ENCODE measurements around the gene ETFB.

The ETFB gene

GRCh38 chr19:51372649-51373504 lies 6.7 kb upstream of the ETFB start, which contains the start of gene NKG7:
Gene NKG7 (minus strand): TSS chr19:51372654. CDS start chr19:51372535, 119 bp downstream.
- DNase-seq, result no peak

- no peak for DNase-seq
Measured at GRCh38 chr19:51372021-51372648, 5.9 kb upstream of the ETFB start.

- no peak for DNase-seq
Measured at GRCh38 chr19:51371186-51371690, 5.0 kb upstream of the ETFB start.

- DNase-seq, result no peak
Measured at GRCh38 chr19:51370230-51370629, 4.0 kb upstream of the ETFB start.

- DNase-seq, result peak in 4 of 56 donors; percentile 11 to 58 (median 36)
Measured at GRCh38 chr19:51368366-51369282, 2.4 kb upstream of the ETFB start, which contains the start of gene CLDND2. Gene CLDND2 (minus strand): TSS chr19:51369003. CDS start chr19:51368577, 426 bp downstream.

- DNase-seq, result peak; percentile 50 to 99 (median 97)
Measured at GRCh38 chr19:51367565-51368365, 1.6 kb upstream of the ETFB start.

- DNase-seq, result peak in 4 of 56 donors; percentile 55 to 72 (median 60)
Measured at GRCh38 chr19:51367255-51367564, 1.0 kb upstream of the ETFB start.

GRCh38 chr19:51366389-51367254 lies 434 bp upstream of the ETFB start:
- peak; percentile 57 to 99 (median 96) for DNase-seq

GRCh38 chr19:51365211-51365964 lies 800 bp downstream of the ETFB start:
- DNase-seq, result peak in 18 of 56 donors; percentile 10 to 52 (median 26)

GRCh38 chr19:51364200-51365106 lies 1.7 kb downstream of the ETFB start:
- DNase-seq, result peak in 18 of 56 donors; percentile 6 to 55 (median 24)

GRCh38 chr19:51361239-51361638 lies 4.9 kb downstream of the ETFB start:
- DNase-seq, result no peak

- DNase-seq, result peak in 2 of 56 donors; percentile 10 to 29
Measured at GRCh38 chr19:51359294-51359693, 6.9 kb downstream of the ETFB start.

GRCh38 chr19:51357952-51358351 lies 8.2 kb downstream of the ETFB start:
- no peak for DNase-seq

GRCh38 chr19:51356159-51356801 lies 9.9 kb downstream of the ETFB start:
- DNase-seq, result no peak

- peak in 37 of 56 donors; percentile 6 to 75 (median 35) for DNase-seq
Measured at GRCh38 chr19:51354742-51355148, 11.4 kb downstream of the ETFB start.

- DNase-seq, result no peak
Measured at GRCh38 chr19:51354103-51354741, 12.0 kb downstream of the ETFB start.

All from amygdala (tissue), 56 donors.